ENCODE results near the gene HDAC8.
"Not testable (repeated sequence)": the region's sequence is repeated elsewhere in the genome, so short reads cannot be mapped to it uniquely, and the experiment has no call there.

The HDAC8 gene

DNA sequence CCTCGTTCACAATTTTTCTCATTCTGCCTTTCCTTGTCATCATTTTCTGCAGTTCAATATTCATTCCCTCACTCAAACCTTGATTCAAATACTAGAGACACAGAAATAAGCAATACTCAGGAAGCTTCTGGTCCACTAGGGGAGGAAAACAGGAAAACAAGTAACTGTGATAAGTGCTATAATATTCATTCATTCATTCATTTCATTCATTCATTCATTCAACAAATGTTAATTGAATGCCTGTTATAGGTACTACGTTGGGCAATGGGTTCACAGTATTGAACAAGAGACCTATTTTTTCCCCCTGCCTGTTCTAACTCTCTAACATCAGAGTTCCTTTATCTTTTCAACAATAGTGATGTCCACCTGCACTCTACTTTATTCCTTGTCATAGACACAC is 104.0 kb downstream of the HDAC8 start:
- no peak for DNase-seq
- in situ Hi-C loops (cut with MboI; ENCODE audit: low pct_unique_long_range_greater_than_20kb, low sequenced_read_pairs) = no loop called here

DNA sequence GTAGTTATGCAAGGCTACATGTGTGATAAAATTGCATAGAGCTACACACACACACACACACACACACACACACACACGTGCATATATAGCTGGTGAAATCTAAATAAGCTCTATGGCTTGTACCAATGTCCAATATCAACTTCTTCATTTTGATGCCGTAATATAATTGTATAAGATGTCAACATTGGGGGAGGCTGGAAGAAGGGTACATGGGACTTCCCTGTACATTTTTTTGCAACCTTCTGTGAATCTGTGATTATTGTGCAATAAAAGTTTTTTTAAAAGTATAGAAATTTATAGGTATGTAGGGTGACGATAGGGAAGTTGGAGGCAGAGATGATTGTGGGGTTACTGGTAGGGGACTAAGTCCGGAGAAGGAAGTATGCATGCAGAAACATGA is 105.5 kb downstream of the HDAC8 start:
- peak; percentile 5 for DNase-seq
- in situ Hi-C loops (cut with MboI; ENCODE audit: low pct_unique_long_range_greater_than_20kb, low sequenced_read_pairs) = no loop called here

DNA sequence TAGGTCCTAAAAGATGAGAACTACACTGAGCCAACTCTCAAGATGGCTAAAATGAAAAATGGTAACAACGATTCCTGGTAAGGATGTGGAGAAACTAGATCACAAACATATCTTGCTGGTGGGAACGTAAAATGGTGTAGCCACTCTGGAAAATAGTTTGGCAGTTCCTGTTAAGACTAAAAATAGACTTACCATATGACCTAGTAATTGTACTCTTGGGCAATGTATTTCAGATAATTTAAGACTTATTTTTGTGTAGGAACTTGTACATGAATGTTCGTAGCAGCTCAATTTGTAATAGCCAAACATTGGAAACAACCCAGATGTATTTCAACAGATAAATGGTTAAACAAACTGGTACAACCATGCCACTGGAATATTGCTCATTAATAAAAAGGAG is 106.2 kb downstream of the HDAC8 start:
- no peak for DNase-seq
- in situ Hi-C loops (cut with MboI; ENCODE audit: low pct_unique_long_range_greater_than_20kb, low sequenced_read_pairs) = no loop called here

DNA sequence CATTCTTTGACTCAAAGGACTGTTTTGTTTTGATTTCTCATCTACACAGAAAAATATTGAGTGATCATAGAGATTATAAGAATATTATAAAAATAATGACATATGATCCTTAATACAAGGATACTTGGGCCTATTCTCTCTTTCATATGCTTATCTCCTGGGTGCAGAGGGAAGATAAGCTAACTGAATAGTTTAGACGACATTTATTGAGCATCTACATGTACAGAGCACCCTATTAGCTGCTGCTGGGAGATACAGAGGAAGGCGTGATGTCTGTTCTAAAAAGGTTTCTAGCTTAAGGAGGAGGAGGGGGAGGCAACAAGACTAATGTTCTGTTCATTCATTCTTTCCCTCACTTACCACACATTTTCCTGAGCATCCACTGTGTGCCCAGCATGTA is 106.8 kb downstream of the HDAC8 start:
- in situ Hi-C loops (cut with MboI; ENCODE audit: low pct_unique_long_range_greater_than_20kb, low sequenced_read_pairs) = no loop called here
- no peak for DNase-seq

DNA sequence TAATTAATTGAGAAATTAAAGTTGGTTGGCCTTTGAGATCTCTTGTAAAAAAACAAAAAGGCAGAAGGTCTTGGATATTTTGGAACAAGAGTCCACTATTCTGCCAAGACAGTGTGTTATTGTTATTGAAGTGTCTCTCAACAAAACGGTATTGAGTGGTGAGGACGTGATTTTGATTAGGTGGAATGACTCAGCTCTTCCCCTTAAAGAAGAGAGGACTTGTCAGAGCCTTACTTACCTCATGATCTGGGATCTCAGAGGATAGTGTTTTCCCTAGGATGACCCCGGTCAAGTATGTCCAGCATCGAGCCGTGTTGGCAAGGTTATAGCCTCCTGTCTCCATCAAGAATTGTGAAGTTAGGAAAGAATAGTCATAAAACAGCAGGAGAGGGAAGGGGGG is 110.9 kb downstream of the HDAC8 start:
- in situ Hi-C loops (cut with MboI; ENCODE audit: low pct_unique_long_range_greater_than_20kb, low sequenced_read_pairs) = no loop called here
- no peak for DNase-seq

DNA sequence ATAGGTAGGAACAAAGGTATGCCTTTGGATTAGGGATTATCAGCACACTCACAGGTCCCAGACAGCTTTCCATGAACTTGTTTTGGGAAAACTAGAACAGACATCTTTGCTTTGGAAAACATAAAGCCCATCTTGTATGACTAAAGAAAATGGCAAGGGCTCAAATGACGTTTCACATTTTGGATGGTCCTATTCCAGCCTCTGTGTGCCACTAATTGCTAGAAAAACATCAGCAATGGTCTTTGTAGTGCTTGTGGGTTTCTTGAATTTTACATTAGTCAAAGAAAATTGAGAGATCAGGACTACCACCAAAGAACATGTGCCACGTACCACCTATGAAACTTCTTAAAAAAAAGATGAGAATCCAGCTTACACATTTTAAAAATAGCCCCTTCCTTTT is 111.4 kb downstream of the HDAC8 start:
- no peak for DNase-seq
- in situ Hi-C loops (cut with MboI; ENCODE audit: low pct_unique_long_range_greater_than_20kb, low sequenced_read_pairs) = no loop called here

DNA sequence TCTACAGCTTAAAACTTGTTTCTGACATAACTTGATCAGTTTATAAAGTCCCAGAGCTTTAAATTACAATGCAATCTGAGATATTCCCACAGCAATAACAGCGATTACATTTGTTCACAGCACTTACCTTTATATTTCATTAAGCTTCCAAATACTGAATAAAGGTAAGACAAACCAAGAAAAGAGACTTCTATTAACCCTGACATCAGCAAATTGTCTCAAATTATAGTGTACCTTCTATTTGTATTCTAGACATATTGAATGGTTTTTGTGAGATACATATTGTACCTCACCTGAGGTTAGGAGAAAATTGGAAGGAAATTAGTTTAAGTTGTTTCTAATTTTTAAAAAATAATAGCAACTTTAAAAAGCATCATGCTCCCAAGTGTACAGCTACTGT is 111.9 kb downstream of the HDAC8 start:
- in situ Hi-C loops (cut with MboI; ENCODE audit: low pct_unique_long_range_greater_than_20kb, low sequenced_read_pairs) = no loop called here
- no peak for DNase-seq

DNA sequence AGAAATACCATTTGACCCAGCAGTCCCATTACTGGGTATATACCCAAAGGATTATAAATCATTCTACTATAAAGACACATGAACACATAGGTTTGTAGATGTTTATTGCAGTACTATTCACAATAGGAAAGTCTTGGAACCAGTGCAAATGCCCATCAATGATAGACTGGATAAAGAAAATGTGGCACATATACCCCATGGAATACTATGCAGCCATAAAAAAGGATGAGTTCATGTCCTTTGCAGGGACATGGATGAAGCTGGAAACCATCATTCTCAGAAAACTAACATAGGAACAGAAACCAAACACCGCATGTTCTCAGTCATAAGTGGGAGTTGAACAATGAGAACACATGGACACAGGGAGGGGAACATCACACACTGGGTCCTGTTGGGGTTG is 123.6 kb downstream of the HDAC8 start:
- DNase-seq; in situ Hi-C loops (cut with MboI; ENCODE audit: low pct_unique_long_range_greater_than_20kb, low sequenced_read_pairs): not testable (repeated sequence)

DNA sequence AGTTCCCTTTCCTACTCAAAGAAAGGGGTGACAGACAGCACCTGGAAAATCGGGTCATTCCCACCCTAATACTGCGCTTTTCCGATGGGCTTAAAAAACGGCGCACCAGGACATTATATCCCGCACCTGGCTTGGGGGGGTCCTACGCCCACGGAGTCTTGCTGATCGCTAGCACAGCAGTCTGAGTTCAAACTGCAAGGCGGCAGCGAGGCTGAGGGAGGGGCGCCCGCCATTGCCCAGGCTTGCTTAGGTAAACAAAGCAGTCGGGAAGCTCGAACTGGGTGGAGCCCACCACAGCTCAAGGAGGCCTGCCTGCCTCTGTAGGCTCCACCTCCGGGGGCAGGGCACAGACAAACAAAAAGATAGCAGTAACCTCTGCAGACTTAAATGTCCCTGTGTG is 131.9 kb downstream of the HDAC8 start:
- DNase-seq = not testable (repeated sequence)

DNA sequence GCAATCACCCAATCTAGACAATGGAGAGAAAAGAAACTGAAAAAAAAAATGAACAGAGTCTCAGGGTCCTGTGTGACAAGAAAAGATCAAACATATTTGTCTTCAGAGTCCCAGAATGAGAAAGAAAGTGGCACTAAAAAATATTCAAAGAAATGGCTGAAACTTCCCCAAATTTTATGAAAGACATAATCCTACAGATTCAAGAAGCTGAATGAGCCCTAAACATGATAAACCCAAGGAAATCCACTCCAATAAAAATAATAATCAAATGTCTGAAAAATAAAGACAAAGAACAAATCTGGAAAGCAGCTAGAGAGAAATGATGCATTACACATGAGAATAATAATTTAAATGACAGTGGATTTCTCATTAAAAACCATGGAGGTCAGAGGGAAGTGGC is 136.6 kb downstream of the HDAC8 start:
- in situ Hi-C loops (cut with MboI; ENCODE audit: low pct_unique_long_range_greater_than_20kb, low sequenced_read_pairs) = no loop called here
- no peak for DNase-seq

More for the DNA sequence above, 131.9 kb downstream of the HDAC8 start:
- in situ Hi-C loops (cut with MboI; ENCODE audit: low pct_unique_long_range_greater_than_20kb, low sequenced_read_pairs) = not testable (repeated sequence)

DNA sequence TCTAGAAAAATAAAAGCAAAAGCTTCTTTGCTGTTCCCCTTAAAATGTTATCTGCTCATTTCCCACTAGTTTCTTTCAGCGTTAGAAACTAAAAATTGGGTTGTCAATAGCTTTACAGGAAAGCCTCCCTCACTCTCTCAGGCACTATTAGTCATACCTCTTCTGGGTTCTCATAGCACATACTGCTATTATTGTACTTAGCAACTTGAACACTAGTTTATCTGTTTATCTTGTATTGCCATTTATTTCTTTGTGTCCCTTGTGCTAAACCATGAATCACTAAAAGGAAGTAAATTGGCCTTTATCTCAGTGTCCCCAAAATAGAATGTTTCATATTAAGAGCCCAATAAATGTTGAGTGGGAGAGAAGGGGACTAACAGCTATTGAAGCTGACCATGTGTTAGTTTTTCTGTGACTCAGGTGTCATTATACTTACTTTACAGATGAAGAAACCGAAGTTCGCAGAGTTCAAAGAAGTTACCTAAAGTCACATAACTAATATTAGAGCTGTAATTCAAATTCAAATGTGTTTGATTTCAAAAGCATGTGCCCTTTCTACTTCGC is 142.2 kb downstream of the HDAC8 start:
- in situ Hi-C loops (cut with MboI; ENCODE audit: low pct_unique_long_range_greater_than_20kb, low sequenced_read_pairs) = no loop called here
- DNase-seq = no peak

DNA sequence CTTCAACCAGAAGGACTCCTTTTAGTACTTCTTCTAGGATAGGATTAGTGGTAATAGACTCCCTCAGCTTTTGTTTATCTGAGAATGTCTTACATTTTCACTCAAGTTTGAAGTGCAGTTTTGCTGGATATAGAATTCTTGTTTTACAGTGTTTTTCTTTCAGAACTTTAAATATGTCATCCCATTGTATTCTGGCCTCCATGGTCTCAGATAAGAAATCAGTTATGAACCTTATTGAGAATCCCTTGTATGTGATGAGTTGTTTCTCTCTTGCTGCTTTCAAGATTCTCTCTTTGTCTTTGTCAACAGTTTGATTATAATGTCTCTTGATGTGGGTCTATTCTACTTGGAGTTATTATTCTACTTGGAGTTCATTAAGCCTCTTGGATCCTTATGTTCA is 150.8 kb downstream of the HDAC8 start:
- in situ Hi-C loops (cut with MboI; ENCODE audit: low pct_unique_long_range_greater_than_20kb, low sequenced_read_pairs) = no loop called here
- DNase-seq = no peak

DNA sequence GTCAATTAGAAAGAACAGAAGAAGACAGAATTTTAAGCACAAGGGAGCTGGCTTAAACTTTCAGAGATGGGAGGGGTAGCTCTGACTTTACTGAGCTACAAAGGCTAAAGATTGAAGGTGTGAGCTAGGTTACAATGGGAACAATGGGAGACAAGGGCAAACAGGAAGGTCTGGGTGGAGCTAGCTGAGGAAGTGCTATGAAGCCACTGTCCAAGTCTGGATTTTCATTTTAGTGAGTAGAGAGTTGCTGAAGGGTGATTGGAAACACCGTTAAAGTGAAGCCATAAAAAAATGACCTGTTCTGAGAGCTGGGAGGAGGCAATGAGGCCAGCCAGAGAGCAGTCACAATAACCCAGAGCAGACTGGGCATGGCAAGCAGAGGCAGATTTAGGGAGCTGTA is 162.7 kb downstream of the HDAC8 start:
- no peak for DNase-seq
- in situ Hi-C loops (cut with MboI; ENCODE audit: low pct_unique_long_range_greater_than_20kb, low sequenced_read_pairs) = no loop called here

DNA sequence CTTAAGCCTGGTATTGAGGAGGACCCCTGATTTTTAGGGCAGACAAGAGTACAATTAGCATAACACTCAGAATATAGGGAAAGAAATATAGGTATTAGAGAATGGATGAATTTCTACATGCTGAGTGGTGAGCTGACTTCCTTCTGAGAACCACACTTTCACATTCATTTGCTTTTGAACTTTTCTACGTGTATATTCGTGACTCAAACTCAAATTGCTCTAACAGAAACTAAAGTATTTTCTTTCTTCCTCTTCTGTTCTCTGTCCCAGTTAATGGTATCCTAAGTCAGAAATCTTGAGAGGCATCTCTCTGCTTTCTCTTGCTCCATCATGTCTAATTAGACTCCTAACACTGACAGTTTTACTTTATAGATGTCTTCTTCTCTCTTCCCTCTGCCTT is 163.8 kb downstream of the HDAC8 start:
- DNase-seq = no peak
- in situ Hi-C loops (cut with MboI; ENCODE audit: low pct_unique_long_range_greater_than_20kb, low sequenced_read_pairs) = no loop called here

DNA sequence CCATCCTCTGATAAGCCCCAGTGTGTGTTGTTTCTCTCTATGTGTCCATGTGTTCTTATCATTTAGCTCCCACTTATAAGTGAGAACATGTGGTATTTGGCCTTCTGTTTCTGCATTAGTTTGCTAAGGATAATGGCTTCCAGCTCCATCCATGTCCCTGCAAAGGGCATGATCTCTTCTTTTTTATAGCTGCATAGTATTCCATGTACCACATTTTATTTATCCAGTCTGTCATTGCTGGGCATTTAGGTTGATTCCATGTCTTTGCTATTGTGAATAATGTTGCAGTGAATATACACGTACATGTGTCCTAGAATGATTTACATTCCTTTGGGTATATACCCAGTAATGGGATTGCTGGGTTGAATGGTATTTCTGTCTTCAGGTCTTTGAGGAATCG is 167.5 kb downstream of the HDAC8 start:
- DNase-seq; in situ Hi-C loops (cut with MboI; ENCODE audit: low pct_unique_long_range_greater_than_20kb, low sequenced_read_pairs): not testable (repeated sequence)

DNA sequence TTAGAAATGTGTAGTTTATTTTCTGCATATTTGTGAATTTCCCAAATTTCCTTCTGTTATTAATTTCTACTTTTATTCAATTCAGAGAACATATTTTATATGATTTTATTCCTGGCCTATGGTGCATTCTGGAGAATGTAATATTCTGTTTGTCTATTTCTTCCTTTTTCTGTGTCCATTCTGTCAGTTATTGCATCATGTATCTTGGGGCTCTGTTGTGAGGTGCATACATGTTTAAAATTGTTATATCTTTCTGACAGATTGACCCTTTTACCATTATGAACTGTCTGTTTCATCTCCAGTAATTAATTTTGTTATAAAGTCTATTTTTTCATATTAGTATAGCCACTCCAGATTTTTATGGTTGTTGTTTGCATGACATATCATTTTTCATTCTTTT is 170.0 kb downstream of the HDAC8 start:
- no peak for DNase-seq
- in situ Hi-C loops (cut with MboI; ENCODE audit: low pct_unique_long_range_greater_than_20kb, low sequenced_read_pairs) = no loop called here

DNA sequence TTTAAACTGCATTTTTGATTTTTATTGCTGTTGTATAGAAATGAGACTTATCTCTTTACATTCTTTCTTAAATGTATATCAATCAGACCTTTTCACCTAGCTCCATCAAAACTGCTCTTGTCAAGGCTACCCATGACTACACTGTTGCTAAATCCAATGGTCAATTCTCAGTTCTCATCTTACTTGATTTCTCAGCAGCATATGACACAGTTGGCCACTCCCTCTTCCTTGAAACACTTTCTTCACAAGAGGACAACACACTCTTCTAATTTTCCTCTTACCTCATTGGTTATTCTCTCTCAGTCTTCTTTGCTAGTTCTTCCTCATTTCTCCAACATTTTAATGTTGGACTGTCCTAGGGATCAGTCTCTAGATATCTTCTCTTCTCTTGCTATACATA is 172.8 kb downstream of the HDAC8 start:
- no peak for DNase-seq
- in situ Hi-C loops (cut with MboI; ENCODE audit: low pct_unique_long_range_greater_than_20kb, low sequenced_read_pairs) = no loop called here

DNA sequence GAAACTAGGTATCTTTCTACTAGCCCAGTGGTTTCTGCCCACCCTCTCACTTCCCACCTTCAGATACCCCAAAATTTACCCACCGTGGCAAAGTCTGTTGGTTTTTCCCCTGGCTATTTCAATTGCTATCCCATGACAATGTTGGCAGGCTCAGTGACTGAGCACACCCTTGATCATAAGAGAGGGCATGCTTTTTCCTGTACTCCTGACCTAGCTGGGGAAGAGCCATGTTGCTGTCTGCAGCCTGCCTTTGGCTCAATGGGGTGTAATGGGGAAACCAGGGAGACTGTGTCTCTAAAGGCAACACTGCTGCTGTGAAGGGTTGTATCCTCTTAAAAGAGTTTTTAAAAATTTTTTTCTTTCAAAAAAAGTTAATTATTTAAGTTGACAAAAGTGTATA is 176.5 kb downstream of the HDAC8 start:
- DNase-seq = no peak

DNA sequence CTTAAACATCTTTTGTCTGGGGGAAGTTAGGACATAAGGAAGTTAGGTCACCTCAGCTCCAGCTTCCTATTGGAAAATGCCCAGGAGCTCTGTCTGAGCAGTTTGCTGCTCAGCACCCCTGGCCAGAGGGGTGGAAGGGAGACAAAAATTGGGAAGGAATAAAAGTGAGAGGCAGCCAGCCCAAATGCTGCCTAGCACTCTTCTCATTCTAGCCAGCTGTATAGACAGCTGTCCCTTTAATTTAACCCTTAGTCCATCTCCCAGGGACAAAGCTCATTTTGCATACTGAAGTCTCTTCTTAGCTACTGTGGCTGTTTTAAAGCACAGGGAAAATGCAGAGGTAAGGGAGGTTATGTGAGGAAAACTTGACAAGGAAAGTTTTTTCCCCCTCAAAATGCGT is 177.4 kb downstream of the HDAC8 start:
- in situ Hi-C loops (cut with MboI; ENCODE audit: low pct_unique_long_range_greater_than_20kb, low sequenced_read_pairs) = no loop called here
- DNase-seq = peak; percentile 38

More for the DNA sequence above, 176.5 kb downstream of the HDAC8 start:
- in situ Hi-C loops (cut with MboI; ENCODE audit: low pct_unique_long_range_greater_than_20kb, low sequenced_read_pairs) = no loop called here

DNA sequence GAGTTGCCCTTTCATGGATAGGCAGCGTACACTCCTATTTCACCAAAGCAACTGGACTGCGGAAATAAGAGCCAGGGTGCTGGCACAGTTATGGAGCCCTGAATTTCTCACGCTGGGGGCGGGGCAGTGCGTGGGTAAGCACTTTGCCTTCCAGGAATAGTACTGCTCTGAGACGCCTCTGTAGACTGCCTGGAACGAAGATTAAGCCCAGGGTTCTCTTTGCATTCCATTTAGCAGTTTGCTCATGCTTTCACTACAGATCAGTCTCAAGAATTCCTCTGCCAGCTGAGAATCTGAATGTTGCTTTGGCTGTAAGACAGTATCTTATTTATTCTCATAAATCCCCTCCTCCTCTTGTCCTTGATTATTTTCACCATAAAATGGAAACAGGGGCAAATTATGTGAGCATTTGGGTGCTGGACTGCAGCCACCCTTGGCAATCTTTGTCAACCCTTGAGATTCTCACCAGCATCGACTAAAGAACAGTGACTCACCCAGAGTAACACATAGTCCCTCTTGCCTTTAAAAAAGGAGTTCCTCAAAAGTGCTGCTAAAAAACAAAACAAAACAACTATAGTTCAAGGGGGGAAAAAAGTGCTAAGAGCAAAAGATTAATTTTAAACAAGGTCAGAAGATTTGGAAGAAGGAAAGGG is 178.0 kb downstream of the HDAC8 start:
- in situ Hi-C loops (cut with MboI; ENCODE audit: low pct_unique_long_range_greater_than_20kb, low sequenced_read_pairs) = no loop called here
- DNase-seq = peak; percentile 35

DNA sequence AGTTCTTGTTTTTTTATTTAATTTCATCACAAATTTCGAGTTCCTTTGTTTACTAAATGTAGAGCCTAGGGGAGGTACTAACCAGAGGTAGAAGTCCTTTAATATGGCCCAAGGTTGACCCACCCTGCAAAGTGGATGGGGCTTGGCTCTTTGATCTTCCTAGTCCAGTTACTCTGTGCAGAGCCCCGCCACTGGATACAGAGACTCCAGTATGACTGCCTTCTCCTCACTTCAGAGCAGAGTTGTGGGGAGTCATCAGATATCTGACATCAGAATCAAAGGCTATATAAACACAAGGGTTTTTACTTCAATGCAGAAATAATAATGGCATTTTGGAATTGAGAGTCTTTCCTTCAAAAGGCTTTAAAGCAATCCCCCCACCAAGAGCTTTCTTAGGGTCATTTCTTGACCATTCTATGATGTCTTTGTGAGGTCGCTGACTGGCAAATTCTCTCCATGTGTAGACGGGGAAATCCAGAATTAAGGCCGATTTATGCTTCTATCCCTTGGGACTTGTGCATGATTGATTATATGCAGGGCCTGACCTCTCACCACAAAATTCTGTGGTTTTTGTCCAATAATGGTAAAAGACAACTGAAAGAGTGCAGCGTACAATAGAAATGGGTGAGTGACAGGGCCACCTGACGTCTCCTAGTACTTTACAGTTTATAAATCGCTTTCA is 178.7 kb downstream of the HDAC8 start:
- no peak for DNase-seq
- in situ Hi-C loops (cut with MboI; ENCODE audit: low pct_unique_long_range_greater_than_20kb, low sequenced_read_pairs) = no loop called here
